Dermis microvascular lymphatic vessel endothelial cell (primary cell): ENCODE data around the gene PADI1. TPM values are rescaled to one million over a fixed set of nuclear protein-coding genes. Genes with fewer than 3 reads are reported as not detected.

ENCODE experiments used
- DNase-seq, 2 donors: peaks; one replicate each; pipeline versions ENCODE4 v3.0.0 to v3.0.0-alpha.2; 2010; ENCODE audit warnings: low read depth in 2 of 2
- total RNA-seq: library from RNA; depleted of rRNA; stranded (reverse); fragments of >200 nt; gene quantifications from 2 replicates; pipeline ENCODE4 v1.2.1, GENCODE V29; 2014

PADI1 gene
- total RNA-seq, 1 donor from 2014 or later: under 0.01 TPM

- DNase-seq: no peak
These were observed 8.3 kb upstream of the PADI1 start for GRCh38 chr1:17196496-17197185.

DNA sequence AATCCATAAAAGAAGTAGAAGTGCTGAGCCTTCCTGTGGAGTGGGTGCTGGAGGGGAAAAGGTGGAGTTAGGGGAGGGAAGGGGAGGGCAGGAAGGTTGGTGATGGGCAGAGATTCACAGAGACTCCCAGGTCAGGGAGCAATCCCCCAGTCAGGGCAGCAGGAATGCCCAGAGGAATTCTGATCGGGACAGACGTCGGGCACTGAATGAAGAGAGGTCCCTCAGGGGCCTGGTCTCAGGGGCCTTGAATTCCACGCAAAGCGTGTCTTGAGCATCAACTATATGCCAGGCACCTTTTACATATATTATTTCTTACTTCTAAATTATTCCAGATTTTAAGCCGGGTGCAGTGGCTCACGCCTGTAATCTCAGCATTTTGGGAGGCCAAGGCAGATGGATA, 7.2 kb upstream of the PADI1 start:
- DNase-seq: no peak

GRCh38 chr1:17198476-17199258, 6.3 kb upstream of the PADI1 start:
- DNase-seq: no peak

- DNase-seq: no peak
These were observed 5.5 kb upstream of the PADI1 start for GRCh38 chr1:17199267-17200044.

DNA sequence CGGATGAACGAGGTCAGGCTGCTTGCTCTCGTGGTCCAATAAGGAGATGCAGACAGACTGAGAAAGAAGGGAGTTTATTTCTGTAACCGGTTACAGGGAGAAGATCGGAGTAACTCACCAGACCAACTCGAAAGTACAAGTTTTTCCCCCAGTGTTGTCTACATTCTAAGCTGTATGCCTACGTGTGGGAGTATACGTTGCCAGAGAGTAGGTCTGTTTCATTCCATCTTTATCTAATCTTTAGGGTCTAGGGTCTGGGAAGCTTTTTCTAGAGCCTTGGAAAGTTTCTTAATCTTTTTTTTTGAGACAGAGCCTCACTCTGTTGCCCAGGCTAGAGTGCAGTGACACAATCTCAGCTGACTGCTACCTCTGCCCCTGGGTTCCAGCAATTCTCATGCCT, 4.7 kb upstream of the PADI1 start:
- DNase-seq: no peak

DNA sequence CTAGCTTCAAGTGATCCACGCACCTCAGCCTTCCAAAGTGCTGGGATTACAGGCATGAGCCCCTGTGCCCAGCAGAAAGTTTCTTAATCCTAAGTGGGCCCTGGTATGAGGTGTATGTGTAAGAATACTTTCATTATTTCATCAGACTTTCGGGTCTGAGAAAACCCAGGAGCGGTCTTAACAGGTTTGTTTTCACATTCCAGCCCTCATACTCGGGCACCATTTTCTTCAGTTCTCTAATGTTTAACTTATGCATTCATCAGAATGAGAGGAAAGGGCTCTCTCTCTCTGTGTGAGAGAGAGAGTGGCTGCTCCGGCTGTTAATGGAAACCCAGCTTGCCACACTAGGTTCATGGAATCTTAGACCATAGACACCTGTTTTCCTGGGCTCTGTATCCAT, 4.2 kb upstream of the PADI1 start:
- no peak for DNase-seq

DNA sequence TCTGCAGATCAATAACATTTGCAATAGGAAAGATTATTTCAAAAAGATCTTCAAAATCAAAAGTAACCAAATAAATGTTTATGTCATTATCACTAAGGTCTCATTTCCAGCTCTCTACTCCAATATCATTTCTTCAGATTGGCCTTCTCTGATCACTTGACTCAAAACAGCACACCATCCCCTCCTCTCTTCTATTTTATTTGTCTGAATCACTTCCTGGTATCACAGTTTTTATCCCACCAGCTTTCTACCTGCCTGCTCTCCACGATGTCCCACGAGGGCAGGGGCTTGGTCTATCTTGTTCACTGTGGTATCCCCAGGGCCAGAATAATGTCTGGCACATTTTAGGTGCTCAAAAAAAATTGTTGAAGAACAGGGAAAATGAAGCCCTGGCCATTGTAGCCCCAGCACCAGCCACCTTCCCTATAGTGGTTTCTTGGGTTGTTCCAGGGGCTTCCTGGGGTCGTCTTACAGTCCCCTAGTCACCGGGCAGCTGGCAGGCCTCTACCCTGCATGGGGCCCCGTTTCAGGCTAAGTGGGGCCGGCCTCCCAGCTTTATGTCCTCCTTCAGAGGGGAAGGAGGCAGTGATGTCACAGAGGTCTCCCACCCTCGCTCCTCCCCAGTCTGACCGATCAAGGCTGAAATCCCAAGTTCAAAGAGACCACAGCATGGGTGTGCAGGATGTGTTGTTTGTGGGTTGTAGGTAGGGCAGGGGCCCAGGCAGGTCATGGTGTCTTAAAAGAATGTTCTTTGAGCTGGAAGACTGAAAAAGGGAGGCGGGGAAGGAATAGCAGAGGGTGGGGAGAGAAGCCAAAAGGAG, 3.5 kb upstream of the PADI1 start:
- DNase-seq: no peak

GRCh38 chr1:17205652-17206051, 724 bp downstream of the PADI1 start:
- no peak for DNase-seq

- no peak for DNase-seq
These were observed 1.3 kb downstream of the PADI1 start for GRCh38 chr1:17206196-17206595.

DNA sequence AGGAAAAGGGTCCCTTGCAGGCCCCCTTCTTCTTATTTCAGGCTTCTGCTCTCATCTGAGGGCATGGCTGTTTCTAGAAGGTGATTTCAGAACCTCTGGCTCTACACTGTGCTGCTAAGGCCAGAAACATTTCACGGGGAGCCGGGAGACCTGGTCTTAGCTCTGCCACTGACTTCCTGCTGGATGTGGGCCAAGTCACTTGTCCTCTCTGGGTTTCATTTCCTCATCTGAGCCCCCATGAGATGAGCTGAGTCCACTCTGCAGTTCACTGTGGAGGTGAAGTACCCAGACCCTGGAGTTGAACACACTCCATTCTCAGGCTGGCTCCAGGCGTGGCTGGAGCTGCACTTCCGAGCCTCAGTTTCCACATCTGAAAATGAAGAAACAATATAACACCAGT, 2.1 kb downstream of the PADI1 start:
- no peak for DNase-seq

DNA sequence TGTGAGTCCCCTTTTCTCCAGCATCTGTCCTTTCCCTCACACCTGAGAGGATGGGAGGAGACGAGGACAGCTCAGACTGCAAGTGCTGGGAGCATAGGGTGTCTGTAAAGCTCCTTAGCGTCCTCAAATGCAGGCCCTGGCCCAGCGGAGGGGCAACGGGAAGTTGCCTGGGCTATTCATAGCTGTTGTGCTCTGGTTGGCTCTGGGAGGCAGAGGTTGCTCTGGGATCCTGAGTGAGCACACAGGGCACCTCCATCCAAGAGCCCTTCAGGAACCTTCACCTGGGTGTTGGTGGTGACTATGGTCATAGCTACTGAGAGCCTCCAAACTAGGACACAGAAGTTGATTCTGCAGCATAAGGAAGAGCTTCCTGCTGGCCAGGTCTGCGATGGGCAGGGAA, 2.6 kb downstream of the PADI1 start:
- DNase-seq: no peak

DNA sequence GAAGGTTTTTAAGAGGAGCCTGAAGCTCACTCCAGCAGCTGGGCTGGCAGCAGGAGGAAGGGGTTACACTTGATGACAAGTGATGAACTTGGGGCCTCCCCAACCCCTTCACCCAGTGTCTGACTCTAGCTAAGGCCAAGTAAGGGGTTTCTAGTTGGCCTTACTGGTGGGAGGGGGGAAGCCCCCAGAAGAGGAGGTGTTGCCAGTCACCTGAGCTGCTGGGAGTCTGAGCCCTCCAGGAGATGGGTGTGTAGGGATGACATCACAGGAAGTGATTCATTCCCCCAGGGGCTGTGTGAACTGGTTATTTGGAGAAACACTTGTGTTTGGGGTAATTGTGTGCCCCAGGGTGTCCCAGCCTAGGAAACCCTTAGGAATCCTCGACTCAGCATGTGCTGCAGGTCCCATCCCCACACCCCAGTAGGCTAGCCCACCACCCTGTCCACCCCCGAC, 3.1 kb downstream of the PADI1 start:
- DNase-seq: peak in 1 of 2 donors; percentile 35

DNA sequence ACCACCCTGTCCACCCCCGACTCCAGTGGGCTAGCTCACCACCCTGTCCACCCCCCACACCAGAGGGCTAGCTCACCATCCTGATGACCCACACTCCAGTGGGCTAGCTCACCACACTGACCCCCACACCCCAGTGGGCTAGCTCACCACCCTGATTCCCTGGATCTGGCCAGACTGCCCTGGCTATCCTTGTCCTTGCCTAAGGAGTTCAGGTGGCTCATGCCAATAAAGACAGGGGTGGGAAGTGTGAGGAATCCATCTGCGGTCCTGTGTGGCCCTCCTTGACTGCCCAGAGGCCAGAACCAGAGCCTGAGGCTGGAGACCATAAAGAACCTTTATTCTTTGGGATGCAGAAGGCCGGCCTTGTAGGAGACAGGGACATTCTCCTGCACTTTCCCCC, 3.6 kb downstream of the PADI1 start:
- DNase-seq: no peak

- DNase-seq: no peak
These were observed 4.5 kb downstream of the PADI1 start for GRCh38 chr1:17209430-17209829.

GRCh38 chr1:17210176-17210575, 5.2 kb downstream of the PADI1 start:
- no peak for DNase-seq

GRCh38 chr1:17211377-17211776, 6.4 kb downstream of the PADI1 start:
- DNase-seq: no peak

DNA sequence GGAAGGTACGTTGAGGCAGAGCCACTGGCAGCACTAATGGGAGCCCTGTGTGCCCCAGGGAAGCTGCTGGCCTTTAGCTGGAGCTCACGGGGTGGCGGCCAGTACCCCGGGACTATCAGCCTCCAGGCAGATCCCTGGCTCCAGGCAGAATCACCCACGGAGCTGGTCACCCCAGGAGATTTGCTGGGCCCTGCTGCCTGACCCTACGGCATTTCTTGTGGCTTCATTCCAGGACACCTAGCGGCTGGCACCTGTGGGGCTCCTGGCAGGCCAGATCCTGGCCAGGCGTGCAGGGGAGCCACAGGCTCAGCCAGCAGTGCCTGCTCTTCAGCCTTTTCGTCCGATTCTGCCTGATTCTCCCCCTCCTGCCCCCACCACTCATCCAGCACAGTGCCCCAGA, 7.1 kb downstream of the PADI1 start:
- DNase-seq: no peak

GRCh38 chr1:17212487-17213121, 7.7 kb downstream of the PADI1 start:
- DNase-seq: peak in 1 of 2 donors; percentile 31

DNA sequence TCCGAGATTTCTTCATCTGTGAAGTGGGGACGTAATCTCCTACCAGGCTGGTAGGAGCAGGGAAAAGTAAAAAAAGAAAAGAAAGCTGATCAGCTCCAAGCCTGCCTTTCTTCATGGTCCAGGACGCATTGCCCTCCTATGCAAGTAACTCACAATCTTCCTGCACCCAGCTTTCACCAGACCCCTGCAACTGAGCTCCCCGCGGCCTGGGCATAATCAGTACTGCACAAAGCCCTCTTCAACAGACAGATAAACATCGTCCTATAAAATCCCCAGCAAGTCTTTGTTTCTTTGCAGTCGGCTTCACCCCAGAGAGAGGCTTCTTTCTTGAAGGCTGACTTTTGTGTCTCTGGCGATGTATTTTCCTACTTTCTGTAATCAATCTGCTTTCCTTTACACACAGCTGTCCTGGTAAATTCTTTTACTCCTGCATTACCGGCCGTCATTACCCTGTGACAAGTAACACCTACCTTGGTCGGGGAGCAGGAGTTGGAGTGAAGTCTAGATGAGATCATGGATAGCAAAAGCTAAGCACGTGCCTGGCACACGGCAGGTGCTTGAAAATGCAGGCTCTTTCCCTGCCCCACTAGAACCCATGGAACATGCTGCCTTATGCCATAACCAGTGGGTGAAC, 8.3 kb downstream of the PADI1 start:
- DNase-seq: no peak

GRCh38 chr1:17213782-17214148, 8.8 kb downstream of the PADI1 start:
- no peak for DNase-seq
